ENCODE measurements around the gene ADGRG1. TPM values are rescaled to one million over a fixed set of nuclear protein-coding genes. Genes with fewer than 3 reads are reported as not detected.

The ADGRG1 gene
- total RNA-seq, 1 donor from 2014 or later: 13.9 TPM

- H3K27ac Mint-ChIP-seq (ENCODE audit: unreplicated experiment): no peak overlapping the region
Observed at GRCh38 chr16:57689762-57690558, 61.5 kb downstream of the ADGRG1 start.

GRCh38 chr16:57690782-57691471 is 62.5 kb downstream of the ADGRG1 start:
- Histone ChIP-seq H4K20me1 (ENCODE audit: insufficient read depth, low read length) (no peaks in the 10 kb centered on the region), H3K4me1 (ENCODE audit: insufficient read depth, low read length) (no peaks in the 10 kb centered on the region), H3K9me3 (ENCODE audit: insufficient read depth, low read depth, low read length) (no peaks in the 10 kb centered on the region), H3K36me3 (ENCODE audit: insufficient read depth, low read length) (no peaks in the 10 kb centered on the region), H3K27me3 (ENCODE audit: insufficient read depth, low read length) (peaks cover 9% of the 10 kb centered on the region), H3K27ac (ENCODE audit: low read depth, low read length) (no peak overlapping the region), H3K79me2 (ENCODE audit: insufficient read depth, low read length) (no peaks in the 10 kb centered on the region), H3K4me3 (ENCODE audit: insufficient read depth, low read depth, low read length) (no peak overlapping the region), H3K4me2 (ENCODE audit: low read length) (no peak overlapping the region), H2AFZ (ENCODE audit: low read depth, low read length) (no peak overlapping the region), H3K9ac (ENCODE audit: low read length) (no peak overlapping the region)
- TF ChIP-seq EZH2 (IDR thresholded peaks at IDR 0.05; ENCODE audit: insufficient read depth, low read length) (no peak), CTCF (IDR thresholded peaks at IDR 0.05; ENCODE audit: insufficient read depth, low read depth, low read length) (no peak)
- Mint-ChIP-seq H3K27me3 (ENCODE audit: low read depth, unreplicated experiment) (peaks cover 45% of the 10 kb centered on the region), H3K4me3 (ENCODE audit: unreplicated experiment) (no peak overlapping the region), H3K9me3 (ENCODE audit: unreplicated experiment) (peaks cover 6% of the 10 kb centered on the region), H3K27ac (ENCODE audit: unreplicated experiment) (no peak overlapping the region), H3K36me3 (ENCODE audit: low read depth, unreplicated experiment) (no peaks in the 10 kb centered on the region), H3K4me1 (ENCODE audit: low read depth, unreplicated experiment) (no peaks in the 10 kb centered on the region)
- no peak for DNase-seq (ENCODE audit: low read depth)
- FAIRE-seq: no peak

More at GRCh38 chr16:57689762-57690558, 61.5 kb downstream of the ADGRG1 start:
- Mint-ChIP-seq H3K4me1 (ENCODE audit: low read depth, unreplicated experiment) (no peaks in the 10 kb centered on the region), H3K9me3 (ENCODE audit: unreplicated experiment) (peaks cover 9% of the 10 kb centered on the region), H3K4me3 (ENCODE audit: unreplicated experiment) (no peak overlapping the region), H3K36me3 (ENCODE audit: low read depth, unreplicated experiment) (no peaks in the 10 kb centered on the region), H3K27me3 (ENCODE audit: low read depth, unreplicated experiment) (peaks cover 51% of the 10 kb centered on the region)
- Histone ChIP-seq H3K27ac (ENCODE audit: low read depth, low read length) (no peak overlapping the region), H3K36me3 (ENCODE audit: insufficient read depth, low read length) (no peaks in the 10 kb centered on the region), H3K79me2 (ENCODE audit: insufficient read depth, low read length) (no peaks in the 10 kb centered on the region), H3K4me1 (ENCODE audit: insufficient read depth, low read length) (no peaks in the 10 kb centered on the region), H2AFZ (ENCODE audit: low read depth, low read length) (no peak overlapping the region), H4K20me1 (ENCODE audit: insufficient read depth, low read length) (no peaks in the 10 kb centered on the region), H3K4me2 (ENCODE audit: low read length) (no peak overlapping the region), H3K4me3 (ENCODE audit: insufficient read depth, low read depth, low read length) (no peak overlapping the region), H3K27me3 (ENCODE audit: insufficient read depth, low read length) (peaks cover 9% of the 10 kb centered on the region), H3K9ac (ENCODE audit: low read length) (no peak overlapping the region), H3K9me3 (ENCODE audit: insufficient read depth, low read depth, low read length) (no peaks in the 10 kb centered on the region)
- TF ChIP-seq EZH2 (IDR thresholded peaks at IDR 0.05; ENCODE audit: insufficient read depth, low read length): no peak
- no peak for TF ChIP-seq CTCF (IDR thresholded peaks at IDR 0.05; ENCODE audit: insufficient read depth, low read depth, low read length)
- DNase-seq (ENCODE audit: low read depth): no peak
- no peak for FAIRE-seq
